GM12878 (cell line): ENCODE data around the gene ARID3A. TPM values are rescaled to one million over a fixed set of nuclear protein-coding genes. Genes with fewer than 3 reads are reported as not detected.

Experiments
- BCL11A ChIP-seq: IDR thresholded peaks from 2 replicates; pipeline ENCODE4 v1.6.1; 2011; ENCODE audit warnings: low read depth, low read length
- CHD1 ChIP-seq: IDR thresholded peaks from 2 replicates; pipeline ENCODE4 v1.6.1; 2012; ENCODE audit warnings: low read depth, low read length, improper control_type of control experiment
- DPF2 ChIP-seq: fragments of 450-650 bp; IDR thresholded peaks from 2 replicates; pipeline ENCODE4 v1.6.1; 2017; ENCODE audit warnings: mild to moderate bottlenecking
- E2F4 ChIP-seq: IDR thresholded peaks from 2 replicates; pipeline ENCODE4 v1.6.1; 2012; ENCODE audit warnings: low read depth, low read length, improper control_type of control experiment
- ESRRA ChIP-seq: IDR thresholded peaks from 2 replicates; pipeline ENCODE4 v1.6.1; 2012; ENCODE audit warnings: mild to moderate bottlenecking, low read length, improper control_type of control experiment
- FOS ChIP-seq: IDR thresholded peaks from 3 replicates; pipeline ENCODE4 v1.6.1; 2011; ENCODE audit warnings: borderline replicate concordance; ENCODE audit not compliant: insufficient read length; ENCODE audit errors: extremely low read depth
- FOXK2 ChIP-seq: fragments of 450-650 bp; IDR thresholded peaks from 2 replicates; pipeline ENCODE4 v1.6.1; 2017; ENCODE audit warnings: mild to moderate bottlenecking, moderate library complexity
- HCFC1 ChIP-seq: fragments of 150-350 bp; IDR thresholded peaks from 2 replicates; pipeline ENCODE4 v1.6.1; 2014; ENCODE audit warnings: low read length
- HDGF ChIP-seq: fragments of 450-650 bp; IDR thresholded peaks from 2 replicates; pipeline ENCODE4 v1.6.1; 2016; ENCODE audit warnings: antibody characterized with exemption
- KLF5 ChIP-seq: fragments of 450-650 bp; IDR thresholded peaks from 2 replicates; pipeline ENCODE4 v1.6.1; 2014; ENCODE audit warnings: mild to moderate bottlenecking; ENCODE audit not compliant: partially characterized antibody
- NFXL1 ChIP-seq: fragments of 450-650 bp; IDR thresholded peaks from 2 replicates; pipeline ENCODE4 v1.6.1; 2017; ENCODE audit warnings: antibody characterized with exemption, mild to moderate bottlenecking, borderline replicate concordance
- POLR2A ChIP-seq: IDR thresholded peaks from 2 replicates; pipeline ENCODE4 v1.6.1; 2011; ENCODE audit warnings: low read depth, mild to moderate bottlenecking, low read length
- POLR2AphosphoS2 ChIP-seq: IDR thresholded peaks from 2 replicates; pipeline ENCODE4 v1.6.1; 2011; ENCODE audit warnings: low read depth, mild to moderate bottlenecking, low read length, improper control_type of control experiment, moderate library complexity
- POU2F2 ChIP-seq: IDR thresholded peaks from 3 replicates; pipeline ENCODE4 v1.6.1; 2011; ENCODE audit warnings: low read depth, mild to moderate bottlenecking, low read length, borderline replicate concordance
- RCOR1 ChIP-seq: conservative IDR thresholded peaks from 2 replicates; pipeline ENCODE4 v1.6.1; 2012; ENCODE audit warnings: low read depth, low read length, improper control_type of control experiment
- RFX5 ChIP-seq: IDR thresholded peaks from 2 replicates; pipeline ENCODE4 v1.6.1; 2011; ENCODE audit warnings: low read depth, low read length, improper control_type of control experiment
- TAF1 ChIP-seq: IDR thresholded peaks from 2 replicates; pipeline ENCODE4 v1.6.1; 2011; ENCODE audit warnings: mild to moderate bottlenecking, low read depth, low read length, borderline replicate concordance
- TCF3 ChIP-seq: IDR thresholded peaks from 2 replicates; pipeline ENCODE4 v1.6.1; 2012; ENCODE audit warnings: low read depth, mild to moderate bottlenecking, low read length, borderline replicate concordance; ENCODE audit not compliant: insufficient read depth
- YY1 ChIP-seq: IDR thresholded peaks from 2 replicates; pipeline ENCODE4 v1.6.1; 2011; ENCODE audit warnings: low read depth, mild to moderate bottlenecking, low read length
- ZBTB33 ChIP-seq: fragments of 450-650 bp; IDR thresholded peaks from 2 replicates; pipeline ENCODE4 v1.6.1; 2017; ENCODE audit warnings: mild to moderate bottlenecking
- ZNF217 ChIP-seq: fragments of 450-650 bp; IDR thresholded peaks from 2 replicates; pipeline ENCODE4 v1.6.1; 2017; ENCODE audit warnings: antibody characterized with exemption, mild to moderate bottlenecking
- ZNF24 ChIP-seq: fragments of 450-650 bp; IDR thresholded peaks from 2 replicates; pipeline ENCODE4 v1.6.1; 2017; ENCODE audit warnings: antibody characterized with exemption, mild to moderate bottlenecking
- ZNF274 ChIP-seq: IDR thresholded peaks from one replicate; pipeline ENCODE4 v1.8.0; 2011; ENCODE audit not compliant: insufficient read length, insufficient read depth
- ZSCAN29 ChIP-seq: fragments of 450-650 bp; IDR thresholded peaks from 2 replicates; pipeline ENCODE4 v1.6.1; 2017; ENCODE audit warnings: mild to moderate bottlenecking, moderate library complexity
- polyA plus RNA-seq, 11 experiments: library from polyadenylated mRNA; depleted of rRNA in 4 of 11; unstranded in 6 of 11; stranded (reverse) in 5 of 11; fragments of >200 nt; fragmentation: Nextera tagmentation in 4 of 11; fragmentation: Illumina TruSeq in 1 of 11; extraction: Ambion mirVana in 4 of 11; extraction: Trizol in 1 of 11; gene quantifications; 1 replicate in 1 of 11; 2 replicates in 10 of 11; pipeline versions ENCODE4 v1.2.1 to v1.2.3, GENCODE V29; 2011 to 2016; ENCODE audit warnings: inconsistent platforms in 2 of 11, missing spikeins in 2 of 11, low read depth in 1 of 11
- total RNA-seq, 4 experiments: library from RNA; depleted of rRNA in 3 of 4; stranded (reverse); fragments of >200 nt in 3 of 4; fragmentation: Illumina TruSeq in 1 of 4; extraction: Trizol in 1 of 4; gene quantifications; 2 replicates each; pipeline versions ENCODE4 v1.2.1 to v1.2.3, GENCODE V29; 2013 to 2021
- TF ChIP-seq, protein P1 (sequence below): fragments of 450-650 bp; IDR thresholded peaks from 2 replicates; pipeline ENCODE4 v1.6.1; 2017; ENCODE audit warnings: mild to moderate bottlenecking, moderate library complexity

The ARID3A gene
- total and polyA plus RNA-seq, 10 of the 15 experiments (the other 5 are each of a cell fraction or from before 2014, with no cell fraction given), result 0.76 to 70.0 (median 16.7) TPM

DNA sequence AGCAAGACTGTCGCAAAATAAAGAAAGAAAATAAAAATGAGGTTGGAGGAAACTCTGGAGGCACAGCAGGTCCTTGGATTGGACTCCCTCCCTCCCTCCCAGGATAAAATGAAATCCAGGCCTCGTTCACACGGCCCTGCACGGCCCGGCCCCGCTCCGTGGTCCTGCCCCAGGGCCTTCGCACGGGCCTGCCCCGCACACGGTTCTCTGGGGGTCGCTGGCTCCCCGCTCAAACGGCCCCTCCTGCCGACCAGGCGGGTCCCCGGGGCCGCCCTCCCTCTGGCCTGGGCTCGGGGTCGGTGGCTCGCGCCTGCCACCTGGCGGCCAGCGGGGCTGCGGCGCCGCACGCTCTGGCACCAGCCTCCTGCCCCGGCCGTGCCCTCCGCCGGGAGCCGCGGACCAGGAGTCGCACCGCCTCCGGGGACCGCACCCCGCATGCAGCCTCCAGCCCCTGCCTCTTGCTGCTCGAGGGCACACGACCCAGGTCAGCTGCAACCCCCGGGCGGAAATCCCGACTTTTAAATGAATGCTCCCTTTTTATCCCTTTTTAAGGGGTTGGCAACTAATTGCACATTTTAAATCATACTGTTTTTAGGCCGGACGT, 56.8 kb downstream of the ARID3A start (continued):
- TF ChIP-seq, protein P1, sequence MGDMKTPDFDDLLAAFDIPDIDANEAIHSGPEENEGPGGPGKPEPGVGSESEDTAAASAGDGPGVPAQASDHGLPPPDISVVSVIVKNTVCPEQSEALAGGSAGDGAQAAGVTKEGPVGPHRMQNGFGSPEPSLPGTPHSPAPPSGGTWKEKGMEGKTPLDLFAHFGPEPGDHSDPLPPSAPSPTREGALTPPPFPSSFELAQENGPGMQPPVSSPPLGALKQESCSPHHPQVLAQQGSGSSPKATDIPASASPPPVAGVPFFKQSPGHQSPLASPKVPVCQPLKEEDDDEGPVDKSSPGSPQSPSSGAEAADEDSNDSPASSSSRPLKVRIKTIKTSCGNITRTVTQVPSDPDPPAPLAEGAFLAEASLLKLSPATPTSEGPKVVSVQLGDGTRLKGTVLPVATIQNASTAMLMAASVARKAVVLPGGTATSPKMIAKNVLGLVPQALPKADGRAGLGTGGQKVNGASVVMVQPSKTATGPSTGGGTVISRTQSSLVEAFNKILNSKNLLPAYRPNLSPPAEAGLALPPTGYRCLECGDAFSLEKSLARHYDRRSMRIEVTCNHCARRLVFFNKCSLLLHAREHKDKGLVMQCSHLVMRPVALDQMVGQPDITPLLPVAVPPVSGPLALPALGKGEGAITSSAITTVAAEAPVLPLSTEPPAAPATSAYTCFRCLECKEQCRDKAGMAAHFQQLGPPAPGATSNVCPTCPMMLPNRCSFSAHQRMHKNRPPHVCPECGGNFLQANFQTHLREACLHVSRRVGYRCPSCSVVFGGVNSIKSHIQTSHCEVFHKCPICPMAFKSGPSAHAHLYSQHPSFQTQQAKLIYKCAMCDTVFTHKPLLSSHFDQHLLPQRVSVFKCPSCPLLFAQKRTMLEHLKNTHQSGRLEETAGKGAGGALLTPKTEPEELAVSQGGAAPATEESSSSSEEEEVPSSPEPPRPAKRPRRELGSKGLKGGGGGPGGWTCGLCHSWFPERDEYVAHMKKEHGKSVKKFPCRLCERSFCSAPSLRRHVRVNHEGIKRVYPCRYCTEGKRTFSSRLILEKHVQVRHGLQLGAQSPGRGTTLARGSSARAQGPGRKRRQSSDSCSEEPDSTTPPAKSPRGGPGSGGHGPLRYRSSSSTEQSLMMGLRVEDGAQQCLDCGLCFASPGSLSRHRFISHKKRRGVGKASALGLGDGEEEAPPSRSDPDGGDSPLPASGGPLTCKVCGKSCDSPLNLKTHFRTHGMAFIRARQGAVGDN, result peak; percentile 75
- TF ChIP-seq POLR2AphosphoS2, result no peak
- TF ChIP-seq NFXL1, result 0 out of 2 replicates have a peak, but pooled peaks have one; percentile 55
- 0 out of 2 replicates have a peak, but pooled peaks have one; percentile 29 for TF ChIP-seq TCF3
- TF ChIP-seq FOS, result no peak
- peak; percentile 75 for TF ChIP-seq ZNF217
- no peak for TF ChIP-seq HDGF
- no peak for TF ChIP-seq E2F4
- peak; percentile 78 for TF ChIP-seq ZSCAN29
- no peak for TF ChIP-seq BCL11A
- TF ChIP-seq ESRRA, result no peak
- no peak for TF ChIP-seq ZNF274
- peak; percentile 52; the same call in 1 of the 3 replicates for TF ChIP-seq POU2F2
- no peak for TF ChIP-seq FOXK2
- peak; percentile 79 for TF ChIP-seq YY1
- TF ChIP-seq TAF1, result no peak
- TF ChIP-seq CHD1, result peak; percentile 71; the same call in 1 of the 2 replicates
- no peak; the same call in 1 of the 2 replicates for TF ChIP-seq HCFC1
- TF ChIP-seq RFX5, result no peak
- no peak for TF ChIP-seq POLR2A
- peak; percentile 67 for TF ChIP-seq DPF2
- peak; percentile 54 for TF ChIP-seq KLF5
- TF ChIP-seq RCOR1, result no peak
- no peak for TF ChIP-seq ZBTB33
- peak; percentile 66; the same call in 1 of the 2 replicates for TF ChIP-seq ZNF24
